HEK293 (cell line): ENCODE measurements around the gene NPC1.

Experiments
- CTCF ChIA-PET: fragments of 350-600 bp; formaldehyde crosslinking; extraction: SDS; loops from one replicate; lab custom pipeline; 2021; ENCODE audit warnings: antibody characterized with exemption; lab: Yijun Ruan, JAX
- POLR2A ChIA-PET: fragments of 300-600 bp; formaldehyde crosslinking; extraction: SDS; loops from one replicate; lab custom pipeline; 2020; ENCODE audit warnings: antibody characterized with exemption, inconsistent platforms; lab: Yijun Ruan, JAX
- H3K27ac ChIP-seq: fragments of 200-500 bp; sonication (Bioruptor generic); 2 replicates; pipeline ENCODE4 v1.5.1; 2014; ENCODE audit warnings: low read depth, low read length, control low read depth, inconsistent platforms; ENCODE audit errors: extremely low read depth
- H3K36me3 ChIP-seq, 2 experiments: fragments of 200-500 bp in 1 of 2; sonication (Bioruptor generic) in 1 of 2; 1 replicate in 1 of 2; 2 replicates in 1 of 2; pipeline ENCODE4 v1.5.1; 2014 to 2017; ENCODE audit warnings: inconsistent platforms in 2 of 2, low read length in 2 of 2; ENCODE audit not compliant: control insufficient read depth in 2 of 2, insufficient read depth in 1 of 2
- H3K4me1 ChIP-seq: fragments of 200-500 bp; sonication (Bioruptor generic); 2 replicates; pipeline ENCODE4 v1.5.1; 2014; ENCODE audit warnings: mild to moderate bottlenecking, low read length, inconsistent platforms; ENCODE audit not compliant: control insufficient read depth, insufficient read depth
- H3K4me3 ChIP-seq: 2 replicates; pipeline ENCODE4 v1.5.1; 2011; ENCODE audit warnings: low read depth, mild to moderate bottlenecking, control low read depth, low read length, moderate library complexity
- H3K9me3 ChIP-seq: fragments of 200-500 bp; sonication (Bioruptor generic); 2 replicates; pipeline ENCODE4 v1.5.1; 2014; ENCODE audit warnings: low read depth, low read length, inconsistent platforms; ENCODE audit not compliant: control insufficient read depth, insufficient read depth
- GLIS2 ChIP-seq: fragments of 450-650 bp; formaldehyde crosslinking; IDR thresholded peaks from 2 replicates; pipeline ENCODE4 v1.5.1; 2016; ENCODE audit warnings: missing biosample characterization, missing genetic modification characterization
- KLF8 ChIP-seq: fragments of 450-650 bp; formaldehyde crosslinking; IDR thresholded peaks from 2 replicates; pipeline ENCODE4 v1.5.1; 2016; ENCODE audit warnings: missing biosample characterization, missing genetic modification characterization
- MEIS1 ChIP-seq: sonication (generic); formaldehyde crosslinking; IDR thresholded peaks from 2 replicates; pipeline ENCODE4 v1.8.1; 2022; ENCODE audit warnings: missing genetic modification reagents, mild to moderate bottlenecking, borderline replicate concordance
- RBAK ChIP-seq: fragments of 450-650 bp; formaldehyde crosslinking; IDR thresholded peaks from 2 replicates; pipeline ENCODE4 v1.5.1; 2016; ENCODE audit warnings: missing biosample characterization, missing genetic modification characterization
- SCRT2 ChIP-seq: fragments of 450-650 bp; formaldehyde crosslinking; IDR thresholded peaks from 2 replicates; pipeline ENCODE4 v1.5.1; 2016; ENCODE audit warnings: missing biosample characterization, missing genetic modification characterization
- ZBTB1 ChIP-seq: fragments of 450-650 bp; formaldehyde crosslinking; IDR thresholded peaks from 2 replicates; pipeline ENCODE4 v1.5.1; 2016; ENCODE audit warnings: missing biosample characterization, missing genetic modification characterization
- ZFP41 ChIP-seq: fragments of 450-650 bp; formaldehyde crosslinking; IDR thresholded peaks from 2 replicates; pipeline ENCODE4 v1.5.1; 2016; ENCODE audit warnings: missing biosample characterization, missing genetic modification characterization, borderline replicate concordance
- ZNF138 ChIP-seq: fragments of 450-650 bp; formaldehyde crosslinking; IDR thresholded peaks from 2 replicates; pipeline ENCODE4 v1.5.1; 2016; ENCODE audit warnings: missing biosample characterization, missing genetic modification characterization, borderline replicate concordance
- ZNF146 ChIP-seq: fragments of 450-650 bp; formaldehyde crosslinking; IDR thresholded peaks from 2 replicates; pipeline ENCODE4 v1.5.1; 2016; ENCODE audit warnings: missing biosample characterization, missing genetic modification characterization
- ZNF16 ChIP-seq: fragments of 450-650 bp; formaldehyde crosslinking; IDR thresholded peaks from 2 replicates; pipeline ENCODE4 v1.5.1; 2016; ENCODE audit warnings: low read depth, missing biosample characterization, missing genetic modification characterization
- ZNF239 ChIP-seq: fragments of 450-650 bp; formaldehyde crosslinking; IDR thresholded peaks from 2 replicates; pipeline ENCODE4 v1.5.1; 2016; ENCODE audit warnings: missing biosample characterization, missing genetic modification characterization
- ZNF311 ChIP-seq: fragments of 450-650 bp; formaldehyde crosslinking; IDR thresholded peaks from 2 replicates; pipeline ENCODE4 v1.5.1; 2017; ENCODE audit warnings: missing biosample characterization, missing genetic modification characterization, borderline replicate concordance
- ZNF473 ChIP-seq: fragments of 450-650 bp; formaldehyde crosslinking; IDR thresholded peaks from 2 replicates; pipeline ENCODE4 v1.5.1; 2017; ENCODE audit warnings: missing biosample characterization, missing genetic modification characterization
- ZNF510 ChIP-seq: fragments of 450-650 bp; formaldehyde crosslinking; IDR thresholded peaks from 2 replicates; pipeline ENCODE4 v1.5.1; 2018; ENCODE audit warnings: mild to moderate bottlenecking, missing genetic modification characterization, missing biosample characterization; ENCODE audit not compliant: insufficient replicate concordance
- ZNF626 ChIP-seq: fragments of 450-650 bp; sonication (Bioruptor Pico); formaldehyde crosslinking; IDR thresholded peaks from 2 replicates; pipeline ENCODE4 v1.5.1; 2018; ENCODE audit warnings: missing biosample characterization, missing genetic modification characterization, inconsistent platforms
- ZNF701 ChIP-seq: fragments of 450-650 bp; formaldehyde crosslinking; IDR thresholded peaks from 2 replicates; pipeline ENCODE4 v1.5.1; 2016; ENCODE audit warnings: missing biosample characterization, missing genetic modification characterization
- ZNF776 ChIP-seq: fragments of 450-650 bp; formaldehyde crosslinking; IDR thresholded peaks from 2 replicates; pipeline ENCODE4 v1.5.0; 2017; ENCODE audit warnings: missing biosample characterization, missing genetic modification characterization, borderline replicate concordance
- ZNF791 ChIP-seq: fragments of 450-650 bp; formaldehyde crosslinking; IDR thresholded peaks from 2 replicates; pipeline ENCODE4 v1.5.1; 2016; ENCODE audit warnings: missing biosample characterization, missing genetic modification characterization
- ZNF843 ChIP-seq: fragments of 450-650 bp; formaldehyde crosslinking; IDR thresholded peaks from 2 replicates; pipeline ENCODE4 v1.5.1; 2016; ENCODE audit warnings: missing biosample characterization, missing genetic modification characterization
- ZSCAN23 ChIP-seq: fragments of 450-650 bp; formaldehyde crosslinking; IDR thresholded peaks from 2 replicates; pipeline ENCODE4 v1.5.1; 2016; ENCODE audit warnings: missing biosample characterization, missing genetic modification characterization
- TF ChIP-seq, protein P1 (sequence below): fragments of 450-650 bp; formaldehyde crosslinking; IDR thresholded peaks from 2 replicates; pipeline ENCODE4 v1.5.1; 2017; ENCODE audit warnings: missing biosample characterization, missing genetic modification characterization
- TF ChIP-seq, protein P2 (sequence below): fragments of 450-650 bp; formaldehyde crosslinking; IDR thresholded peaks from 2 replicates; pipeline ENCODE4 v1.5.1; 2016; ENCODE audit warnings: missing biosample characterization, missing genetic modification characterization

The NPC1 gene

DNA sequence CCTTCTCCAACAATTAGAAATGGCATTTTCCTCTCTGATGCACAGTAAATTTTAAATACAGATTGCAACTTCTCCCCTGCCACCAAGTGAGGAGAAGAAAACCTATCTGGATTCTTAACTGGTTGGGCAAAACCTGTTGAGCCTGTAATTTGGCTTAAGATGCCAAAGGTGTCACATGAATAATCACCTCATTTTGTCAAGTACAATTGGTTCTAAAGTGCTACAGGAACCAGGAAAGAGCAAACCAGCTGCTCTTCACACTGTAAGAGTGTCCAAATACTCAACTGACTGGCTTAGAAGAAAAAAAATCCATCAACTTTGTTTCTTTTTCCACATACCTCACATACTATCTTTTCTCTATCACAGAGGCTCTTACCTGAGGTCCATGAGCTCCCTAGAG is 35.4 kb downstream of the NPC1 start:
- H3K36me3 ChIP-seq: peaks cover 29 to 83% of the 10 kb centered on the region in 2 experiments
- no peak overlapping the region for H3K27ac ChIP-seq
- no peaks in the 10 kb centered on the region for H3K9me3 ChIP-seq
- POLR2A ChIA-PET: interaction anchor here (0.7 kb wide), 1 partner anchor 129 kb away, joined by 5 read pairs; no protein-coding TSS in a partner anchor
- CTCF ChIA-PET: interaction anchor here (0.6 kb wide), 1 partner anchor 89 kb away, joined by 4 read pairs; no protein-coding TSS in a partner anchor
- TF ChIP-seq SCRT2 (tag by site-specific recombination) (peak; percentile 37; the same call in 1 of the 2 replicates), ZNF311 (tag by site-specific recombination) (no peak), GLIS2 (tag by site-specific recombination) (no peak)
- H3K4me3 ChIP-seq: no peak overlapping the region
- no peaks in the 10 kb centered on the region for H3K4me1 ChIP-seq

DNA sequence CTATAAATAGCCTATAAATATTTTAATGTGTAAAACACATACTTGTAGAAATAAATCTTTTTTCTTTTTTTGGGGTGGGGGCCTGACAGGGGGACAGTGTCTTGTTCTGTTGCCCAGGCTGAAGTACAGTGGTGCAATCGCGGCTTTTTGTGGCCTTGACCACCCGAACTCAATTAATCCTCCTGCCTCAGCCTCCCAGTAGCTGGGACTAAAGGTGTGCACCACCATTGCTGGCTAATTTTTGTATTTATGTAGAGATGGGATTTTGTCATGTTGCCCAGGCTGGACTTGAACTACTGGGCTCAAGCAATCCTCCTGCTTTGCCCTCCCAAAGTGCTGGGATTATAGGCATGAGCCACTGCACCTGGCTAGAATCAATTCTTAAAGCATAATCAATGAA is 37.6 kb downstream of the NPC1 start:
- no peak overlapping the region for H3K4me3 ChIP-seq
- TF ChIP-seq, protein P1, sequence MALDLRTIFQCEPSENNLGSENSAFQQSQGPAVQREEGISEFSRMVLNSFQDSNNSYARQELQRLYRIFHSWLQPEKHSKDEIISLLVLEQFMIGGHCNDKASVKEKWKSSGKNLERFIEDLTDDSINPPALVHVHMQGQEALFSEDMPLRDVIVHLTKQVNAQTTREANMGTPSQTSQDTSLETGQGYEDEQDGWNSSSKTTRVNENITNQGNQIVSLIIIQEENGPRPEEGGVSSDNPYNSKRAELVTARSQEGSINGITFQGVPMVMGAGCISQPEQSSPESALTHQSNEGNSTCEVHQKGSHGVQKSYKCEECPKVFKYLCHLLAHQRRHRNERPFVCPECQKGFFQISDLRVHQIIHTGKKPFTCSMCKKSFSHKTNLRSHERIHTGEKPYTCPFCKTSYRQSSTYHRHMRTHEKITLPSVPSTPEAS: no peak
- no peak for TF ChIP-seq ZNF138 (tag by site-specific recombination)
- TF ChIP-seq, all 188 proteins: peak for 0
- Histone ChIP-seq H3K9me3 (no peaks in the 10 kb centered on the region), H3K27ac (no peak overlapping the region), H3K36me3 (peaks cover 37 to 83% of the 10 kb centered on the region in 2 experiments), H3K4me1 (no peaks in the 10 kb centered on the region)
- POLR2A ChIA-PET: no interaction called here
- CTCF ChIA-PET: interaction anchor here (1.0 to 1.2 kb wide), 2 partner anchors 50 to 155 kb away, joined by 3 read pairs; no protein-coding TSS in a partner anchor

DNA sequence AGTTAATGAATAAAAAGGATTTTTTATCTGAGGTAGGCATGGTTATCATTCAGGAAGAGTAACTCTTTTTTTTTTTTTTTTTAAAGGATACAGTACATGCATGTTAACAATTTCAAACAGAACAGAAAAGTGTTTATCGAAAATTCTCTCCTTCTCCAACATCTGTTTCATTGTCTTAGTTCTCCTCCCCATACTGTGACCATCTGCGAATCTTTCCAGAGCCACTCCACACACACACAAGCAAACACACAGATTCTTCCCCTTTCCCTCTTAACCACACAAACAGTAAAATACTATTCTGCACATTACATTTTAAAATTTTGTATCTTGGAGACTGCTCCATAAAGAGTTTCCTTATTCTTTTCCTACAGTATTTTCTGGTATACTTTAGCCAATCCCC is 38.0 kb downstream of the NPC1 start:
- ChIA-PET POLR2A (no interaction called here), CTCF (interaction anchor here (1.1 kb wide), 1 partner anchor 155 kb away, joined by 4 read pairs; no protein-coding TSS in a partner anchor)
- no peak overlapping the region for H3K27ac ChIP-seq
- TF ChIP-seq ZBTB1 (tag by site-specific recombination): no peak
- no peak for TF ChIP-seq ZNF510
- no peak for TF ChIP-seq MEIS1 (CRISPR knock-in tag)
- no peak for TF ChIP-seq ZNF239 (tag by site-specific recombination)
- no peak for TF ChIP-seq ZNF473
- no peaks in the 10 kb centered on the region for H3K9me3 ChIP-seq
- no peak overlapping the region for H3K4me3 ChIP-seq
- peaks cover 40 to 83% of the 10 kb centered on the region in 2 experiments for H3K36me3 ChIP-seq
- H3K4me1 ChIP-seq: no peaks in the 10 kb centered on the region

DNA sequence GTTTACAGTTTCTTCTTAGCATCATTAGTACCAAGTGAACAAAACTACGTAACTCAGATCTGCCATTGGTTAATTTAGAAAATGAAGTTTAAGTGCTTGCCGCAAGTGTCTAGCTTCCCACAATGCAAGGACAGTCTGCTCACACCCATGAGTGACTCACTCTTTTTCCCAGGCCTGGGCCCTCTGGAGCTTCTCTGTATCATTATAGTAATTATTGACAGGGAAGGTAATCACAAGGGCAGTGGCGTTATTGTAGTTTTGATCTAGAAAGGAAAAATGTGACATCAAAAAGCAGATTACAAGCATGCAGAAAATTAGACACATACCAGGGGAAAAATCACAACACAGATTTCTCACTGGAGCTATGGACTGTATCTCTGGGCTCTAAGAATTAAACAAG is 38.5 kb downstream of the NPC1 start:
- POLR2A ChIA-PET: no interaction called here
- Histone ChIP-seq H3K9me3 (no peaks in the 10 kb centered on the region), H3K4me3 (no peak overlapping the region), H3K36me3 (peaks cover 43 to 82% of the 10 kb centered on the region in 2 experiments), H3K27ac (no peak overlapping the region), H3K4me1 (no peaks in the 10 kb centered on the region)
- TF ChIP-seq ZNF701 (tag by site-specific recombination) (no peak), ZNF16 (tag by site-specific recombination) (no peak), ZSCAN23 (tag by site-specific recombination) (no peak), ZNF776 (tag by site-specific recombination) (no peak), RBAK (tag by site-specific recombination) (no peak), ZNF146 (tag by site-specific recombination) (no peak), ZFP41 (no peak), KLF8 (no peak), ZNF843 (no peak), ZNF791 (tag by site-specific recombination) (no peak), ZNF626 (tag by site-specific recombination) (no peak)
- TF ChIP-seq, protein P2, sequence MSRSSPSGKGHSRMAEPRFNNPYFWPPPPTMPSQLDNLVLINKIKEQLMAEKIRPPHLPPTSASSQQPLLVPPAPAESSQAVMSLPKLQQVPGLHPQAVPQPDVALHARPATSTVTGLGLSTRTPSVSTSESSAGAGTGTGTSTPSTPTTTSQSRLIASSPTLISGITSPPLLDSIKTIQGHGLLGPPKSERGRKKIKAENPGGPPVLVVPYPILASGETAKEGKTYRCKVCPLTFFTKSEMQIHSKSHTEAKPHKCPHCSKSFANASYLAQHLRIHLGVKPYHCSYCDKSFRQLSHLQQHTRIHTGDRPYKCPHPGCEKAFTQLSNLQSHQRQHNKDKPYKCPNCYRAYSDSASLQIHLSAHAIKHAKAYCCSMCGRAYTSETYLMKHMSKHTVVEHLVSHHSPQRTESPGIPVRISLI: no peak
- TF ChIP-seq, protein P1: no peak
- CTCF ChIA-PET: interaction anchor here (1.1 kb wide), 1 partner anchor 155 kb away, joined by 4 read pairs; no protein-coding TSS in a partner anchor
